Muscle of back (tissue), 11 donors: ENCODE data around the gene C2CD4D. TPM values are rescaled to one million over a fixed set of nuclear protein-coding genes. Genes with fewer than 3 reads are reported as not detected.

ENCODE experiments used
- DNase-seq, 3 donors: peaks; one replicate each; pipeline versions ENCODE4 v3.0.0 to v3.0.0-alpha.2; 2013
- polyA plus RNA-seq, 10 donors: library from polyadenylated mRNA; unstranded; fragments of 120-200 nt; gene quantifications; one replicate each; pipeline ENCODE4 v1.2.1, GENCODE V29; 2013; ENCODE audit not compliant: insufficient read length in 10 of 10

Gene C2CD4D
- polyA plus RNA-seq, 10 donors, result 0.11 to 0.35 (median 0.16) TPM; not detected in 2

DNA sequence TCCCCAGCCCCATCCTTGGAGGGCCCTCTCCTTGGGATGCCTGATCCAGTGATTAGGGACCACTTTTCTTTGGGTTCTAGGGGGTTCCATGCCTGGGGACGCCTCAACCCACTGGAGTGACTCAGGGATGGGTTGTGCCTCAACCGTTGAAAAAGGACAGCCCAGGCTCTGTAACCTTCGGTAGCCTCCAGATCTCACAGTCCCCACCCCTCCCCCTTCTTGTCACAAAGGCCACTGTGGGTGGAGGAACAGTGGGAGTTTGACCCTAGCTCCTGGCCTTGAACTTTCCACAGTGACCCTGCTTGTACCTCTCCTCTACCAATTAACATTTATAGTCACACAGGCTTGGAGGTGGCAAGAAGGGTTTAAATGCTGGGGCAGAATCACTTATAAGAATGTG is 5.4 kb downstream of the C2CD4D start:
- no peak for DNase-seq

DNA sequence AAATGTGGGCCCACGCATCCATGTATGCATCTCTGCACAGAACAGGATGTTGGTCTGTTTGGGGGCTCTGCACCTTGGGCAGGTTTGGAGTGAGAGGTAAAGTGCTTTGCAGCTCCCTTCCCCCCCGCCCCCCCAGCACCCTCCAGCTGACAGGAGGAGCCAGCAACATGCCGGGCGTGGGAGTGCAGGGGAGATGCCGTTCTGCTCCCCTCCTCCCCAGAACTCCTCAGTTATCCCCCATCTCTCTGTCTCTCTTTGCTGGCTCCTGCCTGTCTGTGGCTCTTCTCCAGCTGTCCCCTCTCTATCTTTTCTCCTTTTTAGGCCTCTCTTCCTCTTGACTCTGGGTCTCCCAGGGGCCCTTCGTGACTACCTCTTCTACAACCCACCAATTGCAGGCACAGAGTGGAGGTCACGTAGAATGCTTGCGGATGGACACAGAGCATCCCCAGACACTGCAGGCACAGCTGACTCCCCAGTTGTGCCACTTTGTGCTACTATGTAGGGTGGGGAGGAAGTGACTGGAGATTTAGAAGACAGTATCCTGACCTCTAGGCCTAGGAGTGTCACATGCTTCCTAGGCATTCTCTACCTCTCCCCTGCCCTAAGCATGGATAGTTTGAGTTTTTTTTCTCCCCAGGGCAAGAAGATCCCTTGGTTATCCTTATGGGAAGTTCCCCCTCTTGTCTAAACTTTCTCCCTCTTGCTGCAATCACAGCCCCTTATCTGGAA is 6.3 kb downstream of the C2CD4D start:
- DNase-seq, result no peak

DNA sequence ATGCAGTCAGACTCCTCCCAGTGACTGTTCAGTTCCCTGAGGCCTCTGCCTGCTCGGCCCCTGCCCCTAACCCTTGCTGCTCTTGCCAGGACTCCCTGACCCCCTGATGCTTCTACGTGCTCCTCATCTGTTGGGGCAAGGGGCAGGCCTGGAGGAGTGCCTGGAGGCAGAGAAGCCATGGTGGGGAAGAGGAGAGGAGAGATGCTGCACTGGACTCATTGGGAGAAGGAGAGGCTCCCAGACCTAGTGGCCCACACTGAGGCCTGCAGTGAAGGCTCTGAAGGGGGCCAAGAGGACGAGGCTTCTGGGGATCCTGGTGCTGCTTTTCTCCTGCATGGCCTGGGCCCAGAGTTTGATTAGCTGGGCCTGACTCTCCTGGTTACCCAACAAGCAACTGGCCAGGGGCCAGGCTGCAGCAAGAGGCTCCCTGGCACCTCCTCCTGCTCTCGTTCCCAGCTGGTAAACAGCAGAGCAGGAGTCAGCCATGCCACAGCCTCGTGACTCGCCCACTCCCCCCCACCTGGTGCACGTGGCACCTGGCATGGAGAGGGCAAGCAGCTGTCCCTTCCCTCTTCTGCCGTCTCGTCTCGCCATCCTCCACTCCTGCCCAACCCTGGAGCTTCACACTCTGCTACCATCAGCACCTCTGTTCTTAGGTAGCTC is 7.2 kb downstream of the C2CD4D start:
- peak in 1 of 3 donors; percentile 59 for DNase-seq

DNA sequence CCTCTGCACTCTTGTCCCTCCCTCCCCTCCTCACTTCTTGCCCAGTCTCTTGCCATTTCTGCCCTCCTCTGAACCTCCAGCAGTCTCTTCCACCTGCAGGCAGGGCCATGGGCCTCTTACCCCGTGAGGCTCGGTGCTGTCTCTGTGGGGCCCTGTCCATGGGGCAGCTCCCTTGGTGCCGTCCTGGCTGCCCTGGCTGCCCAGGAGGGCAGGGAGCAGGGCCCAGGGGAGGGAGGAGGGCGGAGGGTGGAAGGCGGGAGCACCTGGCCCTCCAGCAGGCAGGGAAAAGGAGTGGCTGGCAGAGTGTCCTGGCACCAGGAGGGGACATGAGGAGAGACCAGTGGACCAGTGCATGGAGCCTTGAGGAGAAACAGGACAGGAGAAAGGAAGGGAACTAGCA is 8.0 kb downstream of the C2CD4D start, which contains the start of gene RORC:
RORC (minus strand) TSS at position 198 of the 400 bp plus-strand sequence; CDS start at position 160, 38 bp downstream.
- DNase-seq, result no peak

DNA sequence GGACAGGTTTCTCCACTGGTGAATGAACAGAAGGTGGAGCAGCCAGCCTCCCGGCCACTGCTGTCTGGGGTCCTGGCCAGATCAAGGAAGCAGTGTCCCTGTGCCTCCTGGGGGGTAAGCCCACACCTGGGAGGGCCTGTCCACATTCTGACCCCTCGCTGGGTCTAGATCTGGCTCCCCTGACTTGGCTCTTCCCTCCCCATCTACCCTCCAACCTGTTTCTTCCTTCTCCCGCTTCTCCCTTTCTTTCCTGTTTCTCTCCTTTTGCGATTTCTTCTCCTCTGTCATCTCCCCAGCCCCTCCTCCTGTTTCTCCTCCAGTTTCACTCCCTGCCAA is 8.4 kb downstream of the C2CD4D start:
- DNase-seq, result no peak

DNA sequence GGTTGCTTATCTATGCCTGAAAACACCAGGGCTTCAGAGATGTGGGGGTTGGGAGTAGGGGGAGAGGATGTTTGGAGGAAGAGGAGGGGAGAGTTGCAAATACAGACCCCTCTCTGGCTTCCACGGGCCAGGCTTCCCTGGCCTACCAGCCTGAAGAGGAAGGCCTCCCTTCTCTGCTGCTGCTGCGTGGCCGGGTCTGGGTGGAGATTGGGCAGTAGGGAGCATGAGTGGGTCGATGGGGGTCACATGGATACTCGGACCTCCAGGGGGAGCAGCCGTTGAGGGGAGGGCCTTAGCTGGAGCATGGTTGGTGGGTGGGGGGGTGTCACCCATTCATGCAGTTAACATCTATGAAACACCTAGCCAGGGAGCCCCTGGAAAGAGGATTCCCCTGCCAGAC is 9.6 kb downstream of the C2CD4D start:
- DNase-seq, result no peak

DNA sequence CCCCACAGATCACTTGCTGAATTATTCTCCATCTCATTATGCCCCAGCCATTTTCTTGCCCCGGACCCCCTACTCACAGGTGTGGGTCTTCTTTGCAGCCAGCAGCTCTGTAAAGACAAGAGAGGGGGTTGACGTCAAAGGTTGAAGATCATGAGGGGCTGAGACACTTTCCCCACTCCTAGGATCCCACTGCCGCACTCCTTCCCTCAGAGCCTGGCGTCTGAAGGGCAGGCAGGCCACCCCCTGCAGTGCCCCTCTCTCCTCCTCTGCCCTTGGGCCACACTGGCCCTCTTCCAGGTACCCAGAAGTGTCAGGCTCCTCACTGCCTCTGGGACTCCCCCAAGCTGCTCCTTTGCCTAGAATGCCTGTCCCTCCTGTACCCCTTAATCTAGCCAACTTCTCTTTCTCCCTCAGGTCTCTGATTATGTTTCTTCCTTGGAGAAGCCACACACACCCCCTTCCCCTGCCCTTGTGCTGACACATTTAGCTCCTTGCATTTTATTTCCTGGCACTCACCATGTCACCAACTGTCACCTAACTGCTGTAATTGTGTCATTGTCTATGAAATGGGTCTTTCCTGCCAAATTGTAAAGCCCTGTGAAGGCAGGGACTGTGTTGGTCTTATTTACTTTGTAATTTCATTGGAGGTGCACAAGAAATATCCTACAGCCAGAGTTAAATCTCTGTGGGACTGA is 10.1 kb downstream of the C2CD4D start:
- no peak for DNase-seq

DNA sequence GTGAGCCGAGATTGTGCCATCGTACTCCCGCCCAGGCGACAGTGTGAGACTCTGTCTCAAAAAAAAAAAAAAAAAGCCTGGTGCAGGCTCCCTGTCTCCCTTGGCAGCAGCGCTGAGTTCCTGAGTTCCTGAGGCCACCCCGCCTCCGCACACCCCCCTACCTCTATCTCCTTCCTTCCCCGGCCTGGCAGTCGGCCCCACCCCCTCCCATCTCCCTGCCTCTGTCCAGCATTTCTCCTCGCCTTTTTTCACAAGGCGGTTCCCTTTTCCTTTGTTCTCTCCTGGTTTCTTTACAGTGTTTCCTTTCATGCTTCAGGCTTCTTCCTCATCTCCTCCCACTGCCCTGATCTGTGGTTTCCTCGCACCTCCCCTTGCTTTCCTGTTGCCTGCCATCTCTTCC is 10.7 kb downstream of the C2CD4D start:
- peak in 1 of 3 donors; percentile 39 for DNase-seq

DNA sequence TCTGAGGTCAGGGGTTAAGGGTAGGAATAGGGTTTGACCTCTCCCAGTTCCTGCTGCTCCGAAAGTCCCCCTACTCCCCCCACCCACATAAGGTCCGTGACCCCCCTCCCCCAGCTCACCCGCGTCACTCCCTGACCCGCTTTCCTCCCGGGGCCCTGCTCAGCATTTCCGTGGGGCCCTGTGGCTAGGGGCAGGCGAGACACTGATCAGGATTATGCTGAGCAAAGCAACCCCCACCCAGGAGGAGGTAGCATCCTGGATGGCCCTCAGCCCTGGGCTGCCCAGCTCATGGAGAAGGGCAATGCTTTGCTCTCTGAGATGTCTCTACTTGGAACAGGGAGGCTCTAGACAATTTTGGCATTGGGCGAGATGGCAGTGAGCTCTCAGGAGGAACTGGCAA is 11.8 kb downstream of the C2CD4D start:
- no peak for DNase-seq

DNA sequence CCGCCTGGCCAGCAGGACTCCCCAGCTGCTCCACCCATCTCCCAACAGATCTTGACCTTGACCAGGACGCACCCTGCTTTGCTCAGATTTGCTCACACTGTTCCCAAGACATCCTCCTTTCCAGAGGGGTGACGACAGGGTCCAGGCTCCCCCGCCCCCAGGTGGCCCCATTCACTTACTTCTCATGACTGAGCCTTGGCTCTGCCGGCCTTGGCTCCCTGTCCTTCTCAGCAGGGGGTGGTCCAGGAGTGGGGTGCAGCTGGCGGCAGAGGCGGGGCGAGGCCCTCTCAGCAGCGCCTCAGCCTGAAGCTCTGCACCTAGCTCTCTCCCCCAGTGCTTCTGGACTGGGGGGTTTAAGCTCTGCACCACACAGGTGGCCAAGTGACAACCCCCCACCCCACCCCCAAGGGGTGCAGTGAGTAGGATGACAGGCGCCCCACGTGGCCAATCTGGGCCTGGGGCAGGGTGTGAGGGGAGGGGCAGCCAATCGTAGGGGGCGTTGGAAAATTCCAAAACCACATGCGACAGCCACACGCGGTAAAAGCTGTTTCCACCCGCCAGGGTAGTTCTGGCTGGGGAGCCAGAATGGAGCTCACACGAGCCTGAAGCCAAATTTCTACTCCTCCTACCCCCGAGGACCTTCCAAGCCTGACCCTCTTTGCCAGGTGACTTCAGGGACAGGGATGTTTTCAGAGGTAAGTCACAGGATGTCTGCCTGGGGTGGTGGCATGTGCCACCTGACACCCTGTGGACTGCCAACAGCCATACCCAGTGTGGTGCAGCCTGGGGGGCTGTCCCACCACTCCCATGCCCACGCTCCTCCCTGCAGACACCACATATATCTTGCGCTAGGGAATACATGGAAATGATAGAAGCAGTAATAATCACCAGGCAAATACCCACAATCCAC is 13.6 kb downstream of the C2CD4D start:
- no peak for DNase-seq

DNA sequence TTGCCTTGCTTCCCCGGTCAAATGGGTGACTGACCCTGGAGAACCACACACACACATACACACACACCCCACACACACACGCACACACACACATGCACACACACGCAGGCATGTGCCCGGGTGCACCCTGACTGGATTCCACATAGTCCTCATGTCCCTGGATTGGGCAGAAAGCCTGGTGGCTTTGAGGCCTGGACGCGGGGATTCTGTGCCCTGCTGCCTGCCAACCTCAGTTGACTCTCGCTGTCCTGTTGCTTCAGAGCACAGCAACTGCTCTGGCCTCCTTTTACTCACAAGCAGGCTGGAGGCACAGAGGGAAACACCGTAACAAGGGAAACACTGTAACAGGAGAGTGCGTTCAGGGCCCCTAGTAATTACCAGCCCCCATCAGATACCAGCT is 14.4 kb downstream of the C2CD4D start:
- no peak for DNase-seq

DNA sequence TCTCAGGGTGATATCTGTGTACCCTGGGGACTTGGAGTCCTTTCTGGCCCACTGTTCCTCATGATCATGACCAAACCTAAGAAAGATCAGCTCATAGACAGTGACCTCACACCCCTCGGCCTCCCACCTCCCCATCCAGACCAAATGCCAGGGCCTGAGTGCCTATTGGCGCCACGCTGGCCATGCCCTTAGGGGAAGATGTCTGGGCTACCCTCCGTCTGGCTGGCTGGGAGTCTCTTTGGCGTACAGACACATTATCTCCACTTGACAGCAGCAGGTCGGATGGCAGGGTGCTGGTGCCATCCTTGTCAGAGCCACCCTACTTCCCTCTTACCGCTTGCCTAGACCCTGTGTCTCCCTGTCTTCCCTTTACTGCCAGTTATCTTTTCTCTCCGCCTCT is 16.4 kb downstream of the C2CD4D start:
- no peak for DNase-seq

DNA sequence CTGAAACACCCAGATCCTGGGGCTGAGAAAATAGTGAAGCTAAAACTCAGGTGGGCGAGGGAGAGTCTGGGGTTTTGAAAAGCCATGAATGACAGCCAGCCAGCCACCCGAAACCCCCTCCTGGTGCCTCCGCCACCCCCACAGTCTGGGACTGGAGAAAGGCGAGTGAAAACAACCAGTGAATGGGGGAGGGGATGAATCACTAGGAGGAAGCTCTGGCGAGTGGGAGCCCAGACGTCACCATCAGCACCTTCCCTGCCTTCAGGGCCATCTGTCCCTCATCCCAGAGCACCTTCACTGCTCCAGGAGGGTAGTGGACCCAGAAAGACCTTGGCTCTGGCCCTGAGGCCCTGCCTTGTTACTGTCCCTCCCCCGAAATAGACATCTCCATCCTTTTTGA is 17.2 kb downstream of the C2CD4D start:
- DNase-seq, result no peak

DNA sequence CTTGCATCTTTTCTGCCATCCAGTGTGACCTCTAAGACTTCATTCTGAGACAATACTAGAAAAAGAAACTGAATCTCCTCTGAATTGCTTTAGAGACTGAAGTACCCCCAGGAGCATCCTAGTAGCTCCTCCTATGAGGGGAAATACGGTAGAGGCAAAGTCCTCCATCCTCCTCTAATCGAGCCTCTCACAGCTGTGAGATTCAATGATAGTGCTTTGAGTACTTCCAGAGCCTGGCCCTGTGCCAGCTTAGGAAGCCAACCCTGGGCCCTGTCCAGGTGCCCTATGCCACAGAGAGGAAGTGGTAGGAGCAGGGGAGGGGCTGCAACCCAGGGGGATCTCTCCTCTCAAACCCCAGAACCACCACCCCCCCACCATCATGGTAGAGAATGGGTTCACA is 18.7 kb downstream of the C2CD4D start:
- no peak for DNase-seq

DNA sequence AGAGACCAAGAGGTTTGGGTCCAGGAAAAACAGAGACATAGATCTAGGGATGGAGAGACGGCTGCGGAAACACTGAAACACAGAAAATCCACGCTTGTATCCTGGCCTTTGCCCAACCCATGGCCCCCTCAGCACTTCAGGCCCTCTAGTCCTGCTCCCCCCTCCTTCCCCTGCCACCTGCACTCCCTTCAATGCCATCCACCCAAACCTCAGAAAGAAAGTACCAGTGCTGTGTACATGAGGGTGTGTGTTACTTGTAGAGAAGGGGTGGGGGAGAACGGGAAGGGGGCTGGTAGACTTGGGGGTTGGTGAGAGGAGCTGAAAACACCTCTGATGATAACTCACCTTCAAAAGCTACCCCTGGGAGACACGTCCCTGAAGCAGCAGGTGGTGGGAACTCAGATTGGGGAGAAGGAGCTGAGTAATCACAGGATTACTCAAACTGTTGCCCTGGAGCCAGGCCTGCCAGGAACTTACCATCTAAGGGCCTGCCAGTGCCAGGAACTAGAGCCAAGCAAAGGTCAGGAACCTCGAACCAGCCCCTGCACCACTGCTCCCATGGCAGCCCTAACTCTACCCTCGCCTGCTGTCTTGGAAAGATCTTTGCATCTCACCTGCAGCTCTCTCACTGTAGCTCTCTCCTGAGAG is 19.5 kb downstream of the C2CD4D start:
- no peak for DNase-seq

DNA sequence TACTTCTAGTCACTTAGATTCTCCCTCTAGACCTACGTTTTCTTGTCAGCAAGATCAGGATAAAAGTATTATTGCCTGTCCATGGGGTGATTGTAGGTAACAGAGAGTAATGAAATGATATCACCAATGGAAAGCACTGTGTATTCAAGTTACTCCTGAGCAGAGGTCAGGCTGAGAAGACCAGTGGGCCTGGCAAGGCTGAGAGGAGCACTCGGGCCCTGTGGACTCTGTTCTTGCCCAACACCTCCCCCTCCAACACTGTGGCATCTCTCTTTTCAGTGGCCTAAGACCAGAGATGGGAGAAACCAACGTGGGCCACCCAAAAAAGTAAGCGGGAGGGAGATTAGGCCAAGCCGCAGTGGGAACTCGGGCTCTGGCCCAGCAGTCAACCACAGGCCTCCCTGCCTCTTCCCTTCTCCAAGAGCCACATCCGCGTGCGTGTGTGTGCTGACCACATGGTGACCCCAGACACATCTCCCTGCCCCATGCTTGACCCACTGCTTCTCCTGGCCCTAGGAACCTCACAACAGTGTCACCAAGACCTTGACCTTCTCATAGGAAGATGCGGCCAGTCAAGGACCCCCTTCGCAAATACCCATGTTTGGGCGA is 20.3 kb downstream of the C2CD4D start:
- DNase-seq, result no peak

DNA sequence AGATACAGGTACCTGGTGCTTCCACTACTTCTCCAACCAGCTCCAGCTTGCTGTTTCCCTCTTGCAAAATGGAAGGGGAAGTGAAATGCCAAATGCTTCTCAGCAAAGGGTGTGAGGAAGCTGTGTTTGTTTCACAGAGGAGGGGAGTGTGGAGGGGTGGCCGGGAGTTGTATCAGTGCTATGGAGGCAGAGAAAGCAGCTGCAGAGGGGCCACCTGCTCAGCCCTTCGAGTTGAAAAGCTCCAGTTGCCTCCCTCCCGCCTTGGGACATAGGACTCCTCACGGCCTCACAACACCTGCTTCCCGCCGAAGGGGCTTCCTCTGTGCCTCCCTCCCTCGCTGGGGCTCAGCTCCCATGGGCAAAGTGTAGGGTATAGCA is 22.3 kb downstream of the C2CD4D start:
- peak in 1 of 3 donors; percentile 24 for DNase-seq

DNA sequence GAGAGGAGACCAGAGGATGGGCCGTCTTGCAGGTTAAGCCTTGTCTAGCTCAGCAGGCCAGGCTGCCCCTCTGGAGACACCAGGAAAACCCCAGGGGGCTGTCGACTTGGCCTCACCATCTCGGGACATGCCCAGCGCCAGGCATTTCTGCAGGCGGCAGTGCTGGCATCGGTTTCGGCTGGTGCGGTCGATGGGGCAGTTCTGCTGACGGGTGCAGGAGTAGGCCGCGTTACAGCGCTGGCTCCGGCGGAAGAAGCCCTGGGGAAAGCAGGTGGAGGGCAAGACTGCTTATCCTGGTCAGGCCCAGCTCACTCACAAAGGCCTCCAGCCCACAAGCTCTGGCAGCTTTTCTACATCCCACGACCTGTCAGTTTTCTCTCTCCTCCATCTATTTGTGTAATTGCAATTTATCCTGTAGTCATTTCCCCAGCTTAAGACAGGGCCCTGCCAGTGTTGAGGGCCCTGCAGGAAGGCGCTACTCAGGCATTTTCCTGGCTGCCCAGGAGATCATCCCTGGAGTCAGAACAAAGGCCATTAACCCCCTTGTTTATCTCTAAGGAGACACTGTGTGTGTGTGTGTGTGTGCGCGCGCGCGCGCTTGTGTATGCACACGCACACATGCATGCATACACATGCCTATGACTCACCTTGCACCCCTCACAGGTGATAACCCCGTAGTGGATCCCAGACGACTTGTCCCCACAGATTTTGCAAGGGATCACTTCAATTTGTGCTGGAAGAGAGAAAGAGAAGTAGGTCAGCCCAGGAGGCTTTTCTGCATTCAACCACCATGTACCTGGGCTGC is 22.9 kb downstream of the C2CD4D start:
- no peak for DNase-seq

DNA sequence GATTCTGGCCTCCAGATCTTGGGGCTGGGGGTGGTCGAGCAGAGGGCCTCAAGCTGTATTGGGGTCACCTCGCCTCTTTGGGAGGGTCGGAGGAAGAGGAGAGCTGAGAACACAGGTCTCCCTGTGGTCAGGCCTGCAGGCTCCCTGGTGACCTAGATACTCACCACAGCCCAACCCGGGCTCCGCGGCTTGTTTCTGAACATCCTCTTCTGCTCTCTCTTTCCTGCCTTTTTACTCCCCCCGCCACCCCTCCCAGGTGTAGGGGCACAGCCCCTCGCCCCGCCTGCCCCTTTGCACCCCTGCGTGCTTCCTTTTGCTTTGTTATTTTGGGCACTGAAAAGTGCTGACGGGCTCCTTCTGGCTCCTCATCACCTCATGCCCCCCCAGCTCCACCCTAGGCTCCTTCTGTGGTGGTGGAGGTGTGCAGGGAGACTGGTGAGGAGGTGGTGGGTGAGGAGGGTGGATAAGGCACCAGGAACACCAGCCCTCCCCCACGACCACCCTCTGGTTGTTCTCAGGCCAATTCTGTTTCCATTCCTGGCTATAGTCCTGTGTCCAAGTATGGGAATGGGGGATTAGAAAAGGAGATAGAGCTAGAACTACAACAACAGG is 23.8 kb downstream of the C2CD4D start:
- no peak for DNase-seq
